Measurements from ENCODE around the gene SHOC2.

The SHOC2 gene

GRCh38 chr10:110946496-110946895 lies 27.1 kb downstream of the SHOC2 start:
- DNase-seq (ENCODE audit: low spot score): no peak

GRCh38 chr10:110947061-110947595 lies 27.7 kb downstream of the SHOC2 start:
- no peak for DNase-seq (ENCODE audit: low spot score)

GRCh38 chr10:110951381-110951780 lies 32.0 kb downstream of the SHOC2 start:
- DNase-seq (ENCODE audit: low spot score): no peak

- no peak for DNase-seq (ENCODE audit: low spot score)
These were observed 38.2 kb downstream of the SHOC2 start for GRCh38 chr10:110957606-110958005.

- DNase-seq (ENCODE audit: low spot score): no peak
These were observed 40.3 kb downstream of the SHOC2 start for GRCh38 chr10:110959379-110960332.

- no peak for DNase-seq (ENCODE audit: low spot score)
These were observed 40.9 kb downstream of the SHOC2 start for GRCh38 chr10:110960333-110960712.

GRCh38 chr10:110962443-110962842 lies 43.0 kb downstream of the SHOC2 start:
- no peak for DNase-seq (ENCODE audit: low spot score)

- no peak for DNase-seq (ENCODE audit: low spot score)
These were observed 43.8 kb downstream of the SHOC2 start for GRCh38 chr10:110963162-110963561.

- DNase-seq (ENCODE audit: low spot score): no peak
These were observed 45.3 kb downstream of the SHOC2 start for GRCh38 chr10:110964681-110965080.

- no peak for DNase-seq (ENCODE audit: low spot score)
These were observed 45.8 kb downstream of the SHOC2 start for GRCh38 chr10:110965216-110965615.

GRCh38 chr10:110966146-110966545 lies 46.7 kb downstream of the SHOC2 start:
- DNase-seq (ENCODE audit: low spot score): no peak

GRCh38 chr10:110967009-110967630 lies 47.7 kb downstream of the SHOC2 start:
- no peak for DNase-seq (ENCODE audit: low spot score)

GRCh38 chr10:110967645-110968044 lies 48.2 kb downstream of the SHOC2 start:
- DNase-seq (ENCODE audit: low spot score): no peak

GRCh38 chr10:110969183-110969582 lies 49.8 kb downstream of the SHOC2 start:
- DNase-seq (ENCODE audit: low spot score): no peak

- no peak for DNase-seq (ENCODE audit: low spot score)
These were observed 52.2 kb downstream of the SHOC2 start for GRCh38 chr10:110971638-110972037.

GRCh38 chr10:110972231-110973134 lies 53.1 kb downstream of the SHOC2 start:
- no peak for DNase-seq (ENCODE audit: low spot score)

- DNase-seq (ENCODE audit: low spot score): no peak
These were observed 54.0 kb downstream of the SHOC2 start for GRCh38 chr10:110973400-110973799.

GRCh38 chr10:110976577-110976976 lies 57.2 kb downstream of the SHOC2 start:
- DNase-seq (ENCODE audit: low spot score): no peak

- no peak for DNase-seq (ENCODE audit: low spot score)
These were observed 58.3 kb downstream of the SHOC2 start for GRCh38 chr10:110977662-110978061.

- DNase-seq (ENCODE audit: low spot score): no peak
These were observed 58.8 kb downstream of the SHOC2 start for GRCh38 chr10:110978204-110978603.

GRCh38 chr10:110979611-110980010 lies 60.2 kb downstream of the SHOC2 start:
- DNase-seq (ENCODE audit: low spot score): no peak

GRCh38 chr10:110980807-110981206 lies 61.4 kb downstream of the SHOC2 start:
- DNase-seq (ENCODE audit: low spot score): no peak

All from left forelimb (tissue), 1 donor.